ENCODE measurements around the gene CTNNBL1. TPM values are rescaled to one million over a fixed set of nuclear protein-coding genes. Genes with fewer than 3 reads are reported as not detected.

The CTNNBL1 gene
- total RNA-seq, 1 donor from 2014 or later = 31.3 TPM

- Histone ChIP-seq H3K4me3 (ENCODE audit: low read length in 3 of 3) (no peak overlapping the region), H3K27ac (ENCODE audit: low read depth, low read length) (peak overlapping the region; percentile 43), H3K9ac (ENCODE audit: low read depth in 1 of 3, low read length in 3 of 3) (no peak overlapping the region), H3K27me3 (ENCODE audit: control insufficient read depth in 3 of 3, insufficient read depth in 3 of 3, low read length in 3 of 3) (no peaks in the 10 kb centered on the region), H3K9me3 (ENCODE audit: control insufficient read depth in 3 of 3, low read length in 3 of 3) (no peaks in the 10 kb centered on the region), H3K36me3 (ENCODE audit: control insufficient read depth in 3 of 3, insufficient read depth in 3 of 3, low read length in 3 of 3) (peaks cover 0 to 2% (median 0%) of the 10 kb centered on the region in 3 donors), H3K4me1 (ENCODE audit: control insufficient read depth in 3 of 3, insufficient read depth in 3 of 3, low read length in 3 of 3) (peaks cover 5 to 26% (median 11%) of the 10 kb centered on the region in 3 donors)
Measured at GRCh38 chr20:37781626-37782025, 87.8 kb downstream of the CTNNBL1 start.

- no peaks in the 10 kb centered on the region for H3K9me3 ChIP-seq (ENCODE audit: control insufficient read depth in 3 of 3, low read length in 3 of 3)
- H3K4me1 ChIP-seq (ENCODE audit: control insufficient read depth in 3 of 3, insufficient read depth in 3 of 3, low read length in 3 of 3) = peaks cover 5 to 16% (median 5%) of the 10 kb centered on the region in 3 donors
- H3K27ac ChIP-seq (ENCODE audit: low read depth, low read length) = no peak overlapping the region
- peaks cover 2 to 22% (median 9%) of the 10 kb centered on the region in 3 donors for H3K36me3 ChIP-seq (ENCODE audit: control insufficient read depth in 3 of 3, insufficient read depth in 3 of 3, low read length in 3 of 3)
- H3K9ac ChIP-seq (ENCODE audit: low read depth in 1 of 3, low read length in 3 of 3) = no peak overlapping the region
- no peak overlapping the region for H3K4me3 ChIP-seq (ENCODE audit: low read length in 3 of 3)
- H3K27me3 ChIP-seq (ENCODE audit: control insufficient read depth in 3 of 3, insufficient read depth in 3 of 3, low read length in 3 of 3) = no peaks in the 10 kb centered on the region
Measured at GRCh38 chr20:37786043-37786442, 92.2 kb downstream of the CTNNBL1 start.

- peaks cover 2 to 22% (median 14%) of the 10 kb centered on the region in 3 donors for H3K36me3 ChIP-seq (ENCODE audit: control insufficient read depth in 3 of 3, insufficient read depth in 3 of 3, low read length in 3 of 3)
- H3K27me3 ChIP-seq (ENCODE audit: control insufficient read depth in 3 of 3, insufficient read depth in 3 of 3, low read length in 3 of 3) = no peaks in the 10 kb centered on the region
- no peaks in the 10 kb centered on the region for H3K9me3 ChIP-seq (ENCODE audit: control insufficient read depth in 3 of 3, low read length in 3 of 3)
- H3K9ac ChIP-seq (ENCODE audit: low read depth in 1 of 3, low read length in 3 of 3) = no peak overlapping the region
- no peak overlapping the region for H3K4me3 ChIP-seq (ENCODE audit: low read length in 3 of 3)
- peaks cover 0 to 9% (median 2%) of the 10 kb centered on the region in 3 donors for H3K4me1 ChIP-seq (ENCODE audit: control insufficient read depth in 3 of 3, insufficient read depth in 3 of 3, low read length in 3 of 3)
- H3K27ac ChIP-seq (ENCODE audit: low read depth, low read length) = no peak overlapping the region
Measured at GRCh38 chr20:37789408-37789807, 95.6 kb downstream of the CTNNBL1 start.

DNA sequence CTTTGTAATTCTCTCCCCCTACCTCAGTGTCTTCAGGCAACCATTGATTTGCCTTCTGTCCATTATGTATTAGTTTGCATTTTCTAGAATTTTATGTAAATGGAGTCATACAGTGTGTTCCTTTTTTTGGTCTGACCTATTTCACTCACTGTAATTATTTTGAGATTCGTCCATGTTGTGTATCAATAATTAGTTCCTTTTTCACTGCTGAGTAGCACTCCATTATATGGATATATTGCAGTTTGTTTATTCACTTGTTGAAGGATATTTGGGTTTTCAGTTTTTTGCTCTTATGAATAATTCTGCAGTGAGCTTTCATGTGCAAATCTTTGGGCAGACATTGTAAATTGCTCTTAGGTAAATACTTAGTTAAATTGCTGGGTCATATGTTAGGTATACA, 97.1 kb downstream of the CTNNBL1 start:
- Histone ChIP-seq H3K4me3 (ENCODE audit: low read length in 3 of 3) (no peak overlapping the region), H3K9me3 (ENCODE audit: control insufficient read depth in 3 of 3, low read length in 3 of 3) (no peaks in the 10 kb centered on the region), H3K9ac (ENCODE audit: low read depth in 1 of 3, low read length in 3 of 3) (no peak overlapping the region), H3K4me1 (ENCODE audit: control insufficient read depth in 3 of 3, insufficient read depth in 3 of 3, low read length in 3 of 3) (peaks cover 0 to 8% (median 2%) of the 10 kb centered on the region in 3 donors), H3K27me3 (ENCODE audit: control insufficient read depth in 3 of 3, insufficient read depth in 3 of 3, low read length in 3 of 3) (no peaks in the 10 kb centered on the region), H3K27ac (ENCODE audit: low read depth, low read length) (no peak overlapping the region), H3K36me3 (ENCODE audit: control insufficient read depth in 3 of 3, insufficient read depth in 3 of 3, low read length in 3 of 3) (peaks cover 2 to 22% (median 14%) of the 10 kb centered on the region in 3 donors)

GRCh38 chr20:37796121-37796520, 102.3 kb downstream of the CTNNBL1 start:
- no peak overlapping the region for H3K9ac ChIP-seq (ENCODE audit: low read depth in 1 of 3, low read length in 3 of 3)
- H3K36me3 ChIP-seq (ENCODE audit: control insufficient read depth in 3 of 3, insufficient read depth in 3 of 3, low read length in 3 of 3) = peaks cover 0 to 9% (median 2%) of the 10 kb centered on the region in 3 donors

DNA sequence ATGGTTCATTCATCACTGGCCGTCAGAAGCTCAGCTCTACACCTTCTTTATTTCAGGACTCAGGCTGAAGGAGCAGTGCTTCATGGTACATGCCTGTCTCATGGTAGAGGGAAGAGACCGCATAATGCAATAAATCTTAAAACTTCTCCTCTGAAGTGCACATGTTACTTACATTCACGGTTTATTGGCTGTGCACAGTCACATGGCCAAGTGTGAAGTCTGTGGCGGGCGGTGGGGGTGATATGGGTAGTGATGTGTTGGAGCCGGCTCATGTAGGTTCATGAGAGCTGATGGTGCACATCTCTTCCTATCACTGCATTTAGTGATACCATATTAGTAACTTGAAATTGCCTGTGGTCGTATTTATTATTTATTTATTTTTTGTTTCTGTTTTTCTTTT, 102.9 kb downstream of the CTNNBL1 start:
- H3K9ac ChIP-seq (ENCODE audit: low read depth in 1 of 3, low read length in 3 of 3) = no peak overlapping the region
- no peaks in the 10 kb centered on the region for H3K27me3 ChIP-seq (ENCODE audit: control insufficient read depth in 3 of 3, insufficient read depth in 3 of 3, low read length in 3 of 3)
- no peak overlapping the region for H3K4me3 ChIP-seq (ENCODE audit: low read length in 3 of 3)
- H3K27ac ChIP-seq (ENCODE audit: low read depth, low read length) = no peak overlapping the region
- H3K4me1 ChIP-seq (ENCODE audit: control insufficient read depth in 3 of 3, insufficient read depth in 3 of 3, low read length in 3 of 3) = no peaks in the 10 kb centered on the region
- no peaks in the 10 kb centered on the region for H3K9me3 ChIP-seq (ENCODE audit: control insufficient read depth in 3 of 3, low read length in 3 of 3)
- peaks cover 0 to 4% (median 2%) of the 10 kb centered on the region in 3 donors for H3K36me3 ChIP-seq (ENCODE audit: control insufficient read depth in 3 of 3, insufficient read depth in 3 of 3, low read length in 3 of 3)

More at GRCh38 chr20:37796121-37796520, 102.3 kb downstream of the CTNNBL1 start:
- H3K4me3 ChIP-seq (ENCODE audit: low read length in 3 of 3) = no peak overlapping the region
- H3K27ac ChIP-seq (ENCODE audit: low read depth, low read length) = no peak overlapping the region
- H3K27me3 ChIP-seq (ENCODE audit: control insufficient read depth in 3 of 3, insufficient read depth in 3 of 3, low read length in 3 of 3) = no peaks in the 10 kb centered on the region
- no peaks in the 10 kb centered on the region for H3K9me3 ChIP-seq (ENCODE audit: control insufficient read depth in 3 of 3, low read length in 3 of 3)
- H3K4me1 ChIP-seq (ENCODE audit: control insufficient read depth in 3 of 3, insufficient read depth in 3 of 3, low read length in 3 of 3) = no peaks in the 10 kb centered on the region

GRCh38 chr20:37797669-37798175, 103.9 kb downstream of the CTNNBL1 start:
- no peak overlapping the region for H3K4me3 ChIP-seq (ENCODE audit: low read length in 3 of 3)
- no peaks in the 10 kb centered on the region for H3K4me1 ChIP-seq (ENCODE audit: control insufficient read depth in 3 of 3, insufficient read depth in 3 of 3, low read length in 3 of 3)
- H3K27me3 ChIP-seq (ENCODE audit: control insufficient read depth in 3 of 3, insufficient read depth in 3 of 3, low read length in 3 of 3) = no peaks in the 10 kb centered on the region
- H3K27ac ChIP-seq (ENCODE audit: low read depth, low read length) = no peak overlapping the region
- H3K9me3 ChIP-seq (ENCODE audit: control insufficient read depth in 3 of 3, low read length in 3 of 3) = no peaks in the 10 kb centered on the region
- H3K36me3 ChIP-seq (ENCODE audit: control insufficient read depth in 3 of 3, insufficient read depth in 3 of 3, low read length in 3 of 3) = peaks cover 0 to 4% (median 2%) of the 10 kb centered on the region in 3 donors
- H3K9ac ChIP-seq (ENCODE audit: low read depth in 1 of 3, low read length in 3 of 3) = no peak overlapping the region

DNA sequence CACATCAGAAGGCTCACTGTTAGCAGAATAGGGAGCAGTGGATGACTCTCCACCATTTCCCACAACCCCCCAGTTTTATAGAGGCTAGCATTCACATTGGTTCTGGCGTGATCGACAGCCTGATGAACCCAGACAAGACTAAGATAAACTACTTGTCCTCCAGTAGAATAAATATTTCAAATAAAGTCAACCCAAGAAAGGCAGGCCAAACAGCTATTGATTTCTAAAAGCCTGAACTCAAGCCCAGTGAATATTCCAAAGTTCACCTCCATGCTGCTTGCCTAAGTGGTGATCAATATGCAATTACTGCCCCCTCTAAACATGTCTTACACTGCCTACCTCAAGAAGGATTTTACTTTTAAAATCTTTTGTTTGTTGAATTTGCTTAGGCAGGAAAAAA, 104.5 kb downstream of the CTNNBL1 start:
- Histone ChIP-seq H3K9me3 (ENCODE audit: control insufficient read depth in 3 of 3, low read length in 3 of 3) (no peaks in the 10 kb centered on the region), H3K36me3 (ENCODE audit: control insufficient read depth in 3 of 3, insufficient read depth in 3 of 3, low read length in 3 of 3) (peaks cover under 1 to 10% (median 5%) of the 10 kb centered on the region in 3 donors), H3K4me1 (ENCODE audit: control insufficient read depth in 3 of 3, insufficient read depth in 3 of 3, low read length in 3 of 3) (no peaks in the 10 kb centered on the region), H3K4me3 (ENCODE audit: low read length in 3 of 3) (no peak overlapping the region), H3K27ac (ENCODE audit: low read depth, low read length) (no peak overlapping the region), H3K9ac (ENCODE audit: low read depth in 1 of 3, low read length in 3 of 3) (no peak overlapping the region), H3K27me3 (ENCODE audit: control insufficient read depth in 3 of 3, insufficient read depth in 3 of 3, low read length in 3 of 3) (no peaks in the 10 kb centered on the region)

DNA sequence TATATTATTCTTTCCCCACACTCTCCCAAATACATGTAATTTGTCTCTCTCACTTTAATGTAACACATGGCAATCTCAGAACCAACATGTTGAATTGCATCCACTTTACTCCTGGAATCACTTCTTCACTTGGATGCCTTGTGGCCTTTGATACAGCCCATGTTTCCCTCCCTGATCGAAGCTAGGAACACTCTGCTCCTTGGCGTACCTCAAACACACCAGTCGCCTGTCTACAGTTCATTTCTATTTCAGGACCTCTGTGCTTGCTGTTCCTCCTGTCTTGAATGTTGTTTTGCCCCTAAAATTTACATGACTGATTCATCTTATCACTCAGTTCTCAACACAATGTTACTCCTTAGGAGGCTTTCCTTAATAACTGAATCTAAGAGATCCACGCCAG, 106.8 kb downstream of the CTNNBL1 start:
- Histone ChIP-seq H3K4me3 (ENCODE audit: low read length in 3 of 3) (no peak overlapping the region), H3K9ac (ENCODE audit: low read depth in 1 of 3, low read length in 3 of 3) (no peak overlapping the region), H3K36me3 (ENCODE audit: control insufficient read depth in 3 of 3, insufficient read depth in 3 of 3, low read length in 3 of 3) (peaks cover 7 to 16% (median 10%) of the 10 kb centered on the region in 3 donors), H3K9me3 (ENCODE audit: control insufficient read depth in 3 of 3, low read length in 3 of 3) (no peaks in the 10 kb centered on the region), H3K27ac (ENCODE audit: low read depth, low read length) (no peak overlapping the region), H3K27me3 (ENCODE audit: control insufficient read depth in 3 of 3, insufficient read depth in 3 of 3, low read length in 3 of 3) (no peaks in the 10 kb centered on the region), H3K4me1 (ENCODE audit: control insufficient read depth in 3 of 3, insufficient read depth in 3 of 3, low read length in 3 of 3) (no peaks in the 10 kb centered on the region)

GRCh38 chr20:37801921-37802320, 108.1 kb downstream of the CTNNBL1 start:
- Histone ChIP-seq H3K36me3 (ENCODE audit: control insufficient read depth in 3 of 3, insufficient read depth in 3 of 3, low read length in 3 of 3) (peaks cover 7 to 16% (median 10%) of the 10 kb centered on the region in 3 donors), H3K27me3 (ENCODE audit: control insufficient read depth in 3 of 3, insufficient read depth in 3 of 3, low read length in 3 of 3) (no peaks in the 10 kb centered on the region), H3K27ac (ENCODE audit: low read depth, low read length) (no peak overlapping the region), H3K9me3 (ENCODE audit: control insufficient read depth in 3 of 3, low read length in 3 of 3) (no peaks in the 10 kb centered on the region), H3K4me3 (ENCODE audit: low read length in 3 of 3) (no peak overlapping the region), H3K4me1 (ENCODE audit: control insufficient read depth in 3 of 3, insufficient read depth in 3 of 3, low read length in 3 of 3) (no peaks in the 10 kb centered on the region), H3K9ac (ENCODE audit: low read depth in 1 of 3, low read length in 3 of 3) (no peak overlapping the region)
